CD4-positive, CD25-positive, alpha-beta regulatory T cell (primary cell): Measurements from ENCODE around the gene TRIM65. TPM values are rescaled to one million over a fixed set of nuclear protein-coding genes. Genes with fewer than 3 reads are reported as not detected.
A peak's percentile ranks its signal among the peaks of the same experiment; 100 is the strongest.

Experiments
- ATAC-seq, 2 donors: fragments of 150-1000 bp; cut with Tn5 transposase; one replicate each; pipeline ENCODE4 v1.10.0; 2021; ENCODE audit warnings: low read depth in 2 of 2, moderate number of reproducible peaks in 2 of 2, moderate library complexity in 1 of 2
- DNase-seq, 3 donors: peaks; one replicate each; pipeline versions ENCODE4 v3.0.0 to v3.0.0-alpha.2; 2012 to 2022; ENCODE audit warnings: mixed read lengths in 1 of 3
- H3K27ac ChIP-seq: one replicate; pipeline ENCODE4 v1.7.0; 2013; ENCODE audit warnings: mild to moderate bottlenecking, low read length; ENCODE audit not compliant: insufficient read depth, poor library complexity, severe bottlenecking
- H3K27me3 ChIP-seq: one replicate; pipeline ENCODE4 v1.7.0; 2013; ENCODE audit warnings: low read length; ENCODE audit not compliant: control insufficient read depth, insufficient read depth
- H3K36me3 ChIP-seq: one replicate; pipeline ENCODE4 v1.7.0; 2013; ENCODE audit warnings: mild to moderate bottlenecking, low read length, moderate library complexity; ENCODE audit not compliant: control insufficient read depth, insufficient read depth
- H3K4me1 ChIP-seq: 2 replicates; pipeline ENCODE4 v1.7.0; 2013; ENCODE audit warnings: mild to moderate bottlenecking, low read length; ENCODE audit not compliant: insufficient read depth, control insufficient read depth, poor library complexity, severe bottlenecking
- H3K4me3 ChIP-seq: one replicate; pipeline ENCODE4 v1.7.0; 2013; ENCODE audit warnings: low read depth, mild to moderate bottlenecking, low read length, moderate library complexity
- H3K9me3 ChIP-seq, 2 experiments: 1 replicate in 1 of 2; 2 replicates in 1 of 2; pipeline ENCODE4 v1.7.0; 2013; ENCODE audit warnings: low read length in 2 of 2, mild to moderate bottlenecking in 1 of 2, moderate library complexity in 1 of 2; ENCODE audit not compliant: control insufficient read depth in 2 of 2
- H3K27ac Mint-ChIP-seq, 3 donors: one replicate each; pipeline ENCODE4 v1.8.0; 2020 to 2022; ENCODE audit warnings: mild to moderate bottlenecking in 3 of 3, mixed read lengths in 3 of 3, moderate library complexity in 2 of 3
- H3K27me3 Mint-ChIP-seq: one replicate; pipeline ENCODE4 v1.8.0; 2022; ENCODE audit warnings: mild to moderate bottlenecking, mixed read lengths
- H3K36me3 Mint-ChIP-seq: one replicate; pipeline ENCODE4 v1.8.0; 2020; ENCODE audit warnings: mixed read lengths
- H3K4me1 Mint-ChIP-seq, 4 donors: one replicate each; pipeline ENCODE4 v1.8.0; 2020 to 2022; ENCODE audit warnings: mixed read lengths in 4 of 4, mild to moderate bottlenecking in 1 of 4
- H3K4me3 Mint-ChIP-seq, 4 donors: one replicate each; pipeline ENCODE4 v1.8.0; 2020 to 2022; ENCODE audit warnings: mild to moderate bottlenecking in 4 of 4, mixed read lengths in 4 of 4, moderate library complexity in 3 of 4
- H3K9me3 Mint-ChIP-seq, 7 donors: one replicate each; pipeline ENCODE4 v1.8.0; 2020 to 2022; ENCODE audit warnings: mixed read lengths in 7 of 7, mild to moderate bottlenecking in 3 of 7, moderate library complexity in 2 of 7
- polyA plus RNA-seq, 4 donors: library from polyadenylated mRNA; unstranded; fragments of 300-500 nt; fragmentation: Illumina TruSeq; gene quantifications; one replicate each; pipeline ENCODE4 v1.2.3, GENCODE V29; 2021
- total RNA-seq: library from RNA; stranded (reverse); gene quantifications from one replicate; pipeline ENCODE4 v1.2.3, GENCODE V29; 2022

Gene TRIM65
- total and polyA plus RNA-seq, 5 donors from 2014 or later: 16.9 to 24.3 (median 19.9) TPM

- no peaks in the 10 kb centered on the region for H3K27me3 ChIP-seq
- H3K9me3 Mint-ChIP-seq: no peaks in the 10 kb centered on the region
- H3K4me3 Mint-ChIP-seq: no peak overlapping the region
- H3K36me3 Mint-ChIP-seq: peaks cover 4% of the 10 kb centered on the region
- H3K27ac ChIP-seq: no peak overlapping the region
- DNase-seq (no peak), ATAC-seq (no peak)
- no peaks in the 10 kb centered on the region for H3K9me3 ChIP-seq
- no peaks in the 10 kb centered on the region for H3K4me1 Mint-ChIP-seq
- H3K4me3 ChIP-seq: no peak overlapping the region
- no peaks in the 10 kb centered on the region for H3K36me3 ChIP-seq
- H3K27ac Mint-ChIP-seq: no peak overlapping the region
- no peaks in the 10 kb centered on the region for H3K27me3 Mint-ChIP-seq
- H3K4me1 ChIP-seq: no peaks in the 10 kb centered on the region
These were observed 37.1 kb upstream of the TRIM65 start for GRCh38 chr17:75933808-75934207.

- no peak overlapping the region for H3K4me3 ChIP-seq
- H3K27me3 ChIP-seq: no peaks in the 10 kb centered on the region
- no peak overlapping the region for H3K27ac Mint-ChIP-seq
- H3K36me3 Mint-ChIP-seq: peaks cover 4% of the 10 kb centered on the region
- H3K27ac ChIP-seq: no peak overlapping the region
- no peak overlapping the region for H3K4me3 Mint-ChIP-seq
- no peaks in the 10 kb centered on the region for H3K36me3 ChIP-seq
- no peaks in the 10 kb centered on the region for H3K9me3 ChIP-seq
- no peaks in the 10 kb centered on the region for H3K4me1 Mint-ChIP-seq
- DNase-seq (no peak), ATAC-seq (no peak)
- no peaks in the 10 kb centered on the region for H3K27me3 Mint-ChIP-seq
- H3K4me1 ChIP-seq: no peaks in the 10 kb centered on the region
- no peaks in the 10 kb centered on the region for H3K9me3 Mint-ChIP-seq
These were observed 36.1 kb upstream of the TRIM65 start for GRCh38 chr17:75932852-75933251.

GRCh38 chr17:75931062-75931461 is 34.3 kb upstream of the TRIM65 start:
- no peaks in the 10 kb centered on the region for H3K27me3 Mint-ChIP-seq
- Histone ChIP-seq H3K27ac (no peak overlapping the region), H3K27me3 (no peaks in the 10 kb centered on the region), H3K4me1 (no peaks in the 10 kb centered on the region), H3K36me3 (no peaks in the 10 kb centered on the region), H3K4me3 (no peak overlapping the region), H3K9me3 (no peaks in the 10 kb centered on the region)
- H3K9me3 Mint-ChIP-seq: no peaks in the 10 kb centered on the region
- no peaks in the 10 kb centered on the region for H3K4me1 Mint-ChIP-seq
- H3K36me3 Mint-ChIP-seq: peaks cover 4% of the 10 kb centered on the region
- DNase-seq: no peak
- no peak overlapping the region for H3K27ac Mint-ChIP-seq
- no peak overlapping the region for H3K4me3 Mint-ChIP-seq
- ATAC-seq: no peak

GRCh38 chr17:75927286-75927922 is 30.7 kb upstream of the TRIM65 start:
- Mint-ChIP-seq H3K9me3 (no peaks in the 10 kb centered on the region), H3K27ac (no peak overlapping the region), H3K36me3 (peaks cover 4% of the 10 kb centered on the region), H3K27me3 (no peaks in the 10 kb centered on the region), H3K4me1 (no peaks in the 10 kb centered on the region), H3K4me3 (no peak overlapping the region)
- no peaks in the 10 kb centered on the region for H3K36me3 ChIP-seq
- H3K27ac ChIP-seq: no peak overlapping the region
- ATAC-seq: no peak
- peak in 1 of 3 donors; percentile 31 for DNase-seq
- no peak overlapping the region for H3K4me3 ChIP-seq
- no peaks in the 10 kb centered on the region for H3K4me1 ChIP-seq
- H3K9me3 ChIP-seq: no peaks in the 10 kb centered on the region
- no peaks in the 10 kb centered on the region for H3K27me3 ChIP-seq

GRCh38 chr17:75926456-75926855 is 29.7 kb upstream of the TRIM65 start:
- Histone ChIP-seq H3K9me3 (no peaks in the 10 kb centered on the region), H3K36me3 (no peaks in the 10 kb centered on the region), H3K4me3 (no peak overlapping the region), H3K27ac (no peak overlapping the region), H3K4me1 (no peaks in the 10 kb centered on the region), H3K27me3 (no peaks in the 10 kb centered on the region)
- H3K4me1 Mint-ChIP-seq: no peaks in the 10 kb centered on the region
- no peak for ATAC-seq
- DNase-seq: no peak
- no peaks in the 10 kb centered on the region for H3K27me3 Mint-ChIP-seq
- H3K27ac Mint-ChIP-seq: no peak overlapping the region
- H3K4me3 Mint-ChIP-seq: no peak overlapping the region
- peaks cover 4% of the 10 kb centered on the region for H3K36me3 Mint-ChIP-seq
- no peaks in the 10 kb centered on the region for H3K9me3 Mint-ChIP-seq

DNA sequence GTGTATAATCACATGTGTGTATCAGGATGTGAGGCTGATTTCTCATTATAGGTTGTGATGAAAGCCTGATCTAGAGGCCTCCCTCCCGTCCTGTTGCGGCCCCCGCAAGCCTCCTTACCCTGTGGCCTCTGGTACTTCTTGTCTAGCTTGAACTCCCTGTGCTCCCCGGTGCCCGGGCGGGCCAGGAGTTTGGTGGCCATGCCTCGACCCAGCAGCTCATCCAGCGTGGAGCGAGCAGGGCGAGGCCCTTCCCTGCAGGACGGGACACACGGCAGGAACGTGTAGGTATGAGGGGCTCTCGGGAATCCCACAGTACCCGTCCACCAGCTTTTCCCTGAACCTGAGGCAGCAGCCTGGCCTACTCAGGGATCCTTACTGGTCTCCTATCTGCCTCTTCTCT is 29.2 kb upstream of the TRIM65 start:
- no peaks in the 10 kb centered on the region for H3K4me1 ChIP-seq
- Mint-ChIP-seq H3K36me3 (peaks cover 4% of the 10 kb centered on the region), H3K27ac (no peak overlapping the region), H3K4me3 (no peak overlapping the region), H3K27me3 (no peaks in the 10 kb centered on the region), H3K9me3 (no peaks in the 10 kb centered on the region), H3K4me1 (no peaks in the 10 kb centered on the region)
- no peaks in the 10 kb centered on the region for H3K27me3 ChIP-seq
- ATAC-seq (no peak), DNase-seq (no peak)
- no peak overlapping the region for H3K4me3 ChIP-seq
- H3K36me3 ChIP-seq: no peaks in the 10 kb centered on the region
- H3K9me3 ChIP-seq: no peaks in the 10 kb centered on the region
- no peak overlapping the region for H3K27ac ChIP-seq

DNA sequence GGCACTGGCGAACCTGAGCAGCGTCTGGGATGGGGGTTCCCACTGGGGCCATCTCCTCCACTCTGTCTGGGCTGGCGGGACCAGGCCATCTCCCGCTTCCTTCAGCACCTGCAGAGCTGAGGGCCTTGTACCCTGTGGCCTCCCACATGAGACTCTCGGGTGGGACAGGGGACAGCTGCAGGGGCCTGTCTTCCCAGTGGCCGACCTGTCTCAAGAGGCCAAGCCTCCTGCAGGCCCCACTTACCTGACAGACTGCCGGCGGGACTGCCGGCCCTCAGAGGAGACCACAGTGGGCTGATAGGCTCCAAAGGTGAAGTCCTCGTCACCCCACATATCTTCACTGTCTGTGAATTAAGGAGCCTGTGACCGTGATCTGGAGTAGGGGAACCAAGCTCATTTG is 28.4 kb upstream of the TRIM65 start:
- no peaks in the 10 kb centered on the region for H3K27me3 Mint-ChIP-seq
- H3K4me3 ChIP-seq: no peak overlapping the region
- no peaks in the 10 kb centered on the region for H3K4me1 Mint-ChIP-seq
- H3K36me3 Mint-ChIP-seq: peaks cover 4% of the 10 kb centered on the region
- ATAC-seq (no peak), DNase-seq (no peak)
- H3K27me3 ChIP-seq: no peaks in the 10 kb centered on the region
- H3K27ac Mint-ChIP-seq: no peak overlapping the region
- no peak overlapping the region for H3K4me3 Mint-ChIP-seq
- no peaks in the 10 kb centered on the region for H3K9me3 Mint-ChIP-seq
- no peaks in the 10 kb centered on the region for H3K4me1 ChIP-seq
- H3K36me3 ChIP-seq: no peaks in the 10 kb centered on the region
- H3K9me3 ChIP-seq: no peaks in the 10 kb centered on the region
- H3K27ac ChIP-seq: no peak overlapping the region

DNA sequence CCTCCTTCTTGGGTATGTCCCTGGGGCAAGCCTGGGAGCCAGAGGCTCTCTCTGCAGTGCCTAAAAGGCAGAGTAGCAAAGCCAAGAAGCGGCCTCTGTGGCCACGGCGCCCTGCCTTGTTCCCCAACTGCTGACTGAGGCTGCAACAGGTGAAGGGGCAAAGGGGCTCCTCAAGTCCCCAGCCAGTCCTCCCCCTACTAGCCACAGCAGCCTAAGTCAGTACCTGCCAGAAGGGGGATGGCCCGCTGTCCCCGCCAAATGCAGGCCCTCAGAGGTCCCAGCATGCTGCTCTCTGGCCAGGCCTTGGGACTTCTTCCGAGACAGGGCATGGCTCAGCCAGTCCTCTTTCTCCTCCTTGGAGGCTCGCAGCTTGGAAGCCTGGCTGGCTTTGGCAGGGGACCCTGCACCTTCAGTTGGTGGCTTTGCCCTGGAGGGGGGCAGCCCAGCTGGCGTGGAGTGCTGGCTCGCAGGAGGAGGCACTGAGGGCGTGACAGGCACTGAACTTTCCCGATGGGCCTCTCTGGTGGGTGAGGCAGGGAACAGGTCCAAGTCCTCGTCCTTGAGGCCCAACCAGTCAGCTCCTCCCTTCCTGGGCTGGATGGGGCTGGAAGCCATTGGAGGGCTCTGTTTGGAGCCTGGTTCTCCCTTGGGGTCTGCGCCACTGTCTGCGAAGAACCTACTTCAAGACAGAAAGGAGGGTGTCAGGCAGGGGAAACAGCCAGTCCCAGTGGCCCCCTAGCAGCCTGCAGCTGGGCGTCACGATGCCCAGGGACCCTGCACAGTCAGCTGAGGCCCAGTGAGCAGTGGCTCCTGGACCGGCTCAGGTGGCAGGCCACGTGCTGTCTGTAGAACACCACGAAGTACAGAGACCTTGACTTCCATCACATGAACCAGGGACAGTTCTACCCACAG is 26.5 kb upstream of the TRIM65 start:
- Histone ChIP-seq H3K9me3 (no peaks in the 10 kb centered on the region), H3K27ac (no peak overlapping the region), H3K4me1 (no peaks in the 10 kb centered on the region), H3K4me3 (no peak overlapping the region), H3K27me3 (no peaks in the 10 kb centered on the region), H3K36me3 (no peaks in the 10 kb centered on the region)
- Mint-ChIP-seq H3K4me3 (no peak overlapping the region), H3K27me3 (no peaks in the 10 kb centered on the region), H3K36me3 (no peaks in the 10 kb centered on the region), H3K4me1 (no peaks in the 10 kb centered on the region), H3K27ac (no peak overlapping the region), H3K9me3 (no peaks in the 10 kb centered on the region)
- ATAC-seq: no peak
- no peak for DNase-seq
